Measurements from ENCODE around the gene VPS51. TPM values are rescaled to one million over a fixed set of nuclear protein-coding genes. Genes with fewer than 3 reads are reported as not detected.

VPS51 gene
- total RNA-seq, 1 experiment from 2014 or later = 113 TPM

DNA sequence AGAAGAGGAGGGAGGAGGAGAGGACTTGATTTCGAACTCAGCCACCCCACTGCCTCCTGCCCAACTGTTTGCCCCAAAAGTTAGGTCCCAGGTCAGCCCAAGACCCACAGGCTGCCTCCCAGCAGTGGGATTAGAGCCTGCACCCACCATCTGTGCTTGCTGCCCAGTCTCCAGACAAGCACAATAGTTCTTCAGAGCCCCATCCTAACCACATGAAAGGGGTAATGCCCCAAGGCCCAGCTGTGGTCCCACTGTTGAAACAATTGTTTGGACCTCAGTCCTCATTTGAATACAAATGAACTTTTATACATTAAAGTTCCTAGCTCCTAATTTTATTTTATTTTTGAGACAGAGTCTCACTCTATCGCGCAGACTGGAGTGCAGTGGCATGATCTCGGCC, 5.4 kb upstream of the VPS51 start:
- H3K4me1 ChIP-seq (replicated peaks; ENCODE audit: insufficient read depth) = peaks cover 3% of the 10 kb centered on the region
- no peaks in the 10 kb centered on the region for H3K9me2 ChIP-seq (ENCODE audit: insufficient read depth)
- no peak overlapping the region for H2AFZ ChIP-seq
- H3K79me2 ChIP-seq (ENCODE audit: low read depth) = peaks cover 6% of the 10 kb centered on the region; the same call in 1 of the 2 replicates
- no peaks in the 10 kb centered on the region for H4K20me1 ChIP-seq (ENCODE audit: insufficient read depth)
- no peak overlapping the region for H3K27ac ChIP-seq
- no peak for DNase-seq
- ChIA-PET POLR2A (ENCODE audit: unreplicated experiment) (no interaction called here), CTCF (no interaction called here)
- peaks cover 7% of the 10 kb centered on the region; the same call in 1 of the 2 replicates for H3K36me3 ChIP-seq (ENCODE audit: low read depth)
- H3K27me3 ChIP-seq (ENCODE audit: insufficient read depth, low read depth) = no peaks in the 10 kb centered on the region
- no peaks in the 10 kb centered on the region for H3K9me3 ChIP-seq (ENCODE audit: insufficient read depth, low read depth)
- no TSS peak for BruUV-seq (replicated peaks)
- TF ChIP-seq, protein P1, sequence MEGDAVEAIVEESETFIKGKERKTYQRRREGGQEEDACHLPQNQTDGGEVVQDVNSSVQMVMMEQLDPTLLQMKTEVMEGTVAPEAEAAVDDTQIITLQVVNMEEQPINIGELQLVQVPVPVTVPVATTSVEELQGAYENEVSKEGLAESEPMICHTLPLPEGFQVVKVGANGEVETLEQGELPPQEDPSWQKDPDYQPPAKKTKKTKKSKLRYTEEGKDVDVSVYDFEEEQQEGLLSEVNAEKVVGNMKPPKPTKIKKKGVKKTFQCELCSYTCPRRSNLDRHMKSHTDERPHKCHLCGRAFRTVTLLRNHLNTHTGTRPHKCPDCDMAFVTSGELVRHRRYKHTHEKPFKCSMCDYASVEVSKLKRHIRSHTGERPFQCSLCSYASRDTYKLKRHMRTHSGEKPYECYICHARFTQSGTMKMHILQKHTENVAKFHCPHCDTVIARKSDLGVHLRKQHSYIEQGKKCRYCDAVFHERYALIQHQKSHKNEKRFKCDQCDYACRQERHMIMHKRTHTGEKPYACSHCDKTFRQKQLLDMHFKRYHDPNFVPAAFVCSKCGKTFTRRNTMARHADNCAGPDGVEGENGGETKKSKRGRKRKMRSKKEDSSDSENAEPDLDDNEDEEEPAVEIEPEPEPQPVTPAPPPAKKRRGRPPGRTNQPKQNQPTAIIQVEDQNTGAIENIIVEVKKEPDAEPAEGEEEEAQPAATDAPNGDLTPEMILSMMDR (conservative IDR thresholded peaks at IDR 0.05) = no peak
- no peak for TF ChIP-seq EZH2 (IDR thresholded peaks at IDR 0.05; ENCODE audit: low read depth)
- H3K4me2 ChIP-seq = no peak overlapping the region
- intact Hi-C loops (cut with micrococcal nuclease; ENCODE audit: unreplicated experiment) = no loop called here
- H3F3A ChIP-seq (ENCODE audit: insufficient read depth, low read depth) = peaks cover 34% of the 10 kb centered on the region; the same call in 1 of the 2 replicates
- H3K4me3 ChIP-seq = no peak overlapping the region

DNA sequence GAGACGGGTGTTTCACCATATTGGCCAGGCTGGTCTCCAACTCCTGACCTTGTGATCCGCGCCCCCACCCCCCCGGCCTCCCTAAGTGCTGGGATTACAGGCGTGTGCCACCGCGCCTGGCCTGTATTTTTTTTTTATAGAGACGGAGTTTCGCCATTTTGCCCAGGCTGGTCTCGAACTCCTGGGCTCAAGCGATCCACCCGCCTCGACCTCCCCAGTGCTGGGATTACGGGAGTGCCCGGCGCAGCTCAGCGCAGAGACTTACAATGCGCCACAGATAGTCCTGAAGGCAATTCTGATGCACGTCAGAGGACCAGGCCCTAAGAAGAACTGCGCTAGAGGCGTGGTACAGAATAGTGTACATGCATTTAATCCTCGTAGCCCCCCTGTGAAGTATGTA, 587 bp upstream of the VPS51 start:
- ChIA-PET POLR2A (ENCODE audit: unreplicated experiment) (no interaction called here), CTCF (interaction anchor here (1.1 kb wide), 1 partner anchor 18 kb away, joined by 3 read pairs; no protein-coding TSS in a partner anchor)
- Histone ChIP-seq H2AFZ (peak overlapping the region; percentile 87), H3K9me3 (ENCODE audit: insufficient read depth, low read depth) (no peaks in the 10 kb centered on the region), H4K20me1 (ENCODE audit: insufficient read depth) (no peaks in the 10 kb centered on the region), H3K27me3 (ENCODE audit: insufficient read depth, low read depth) (no peaks in the 10 kb centered on the region), H3K9me2 (ENCODE audit: insufficient read depth) (no peaks in the 10 kb centered on the region), H3K4me3 (peak overlapping the region; percentile 85; the same call in 1 of the 2 replicates), H3K36me3 (ENCODE audit: low read depth) (peaks cover 11% of the 10 kb centered on the region; the same call in 1 of the 2 replicates), H3K4me1 (replicated peaks; ENCODE audit: insufficient read depth) (peaks cover 14% of the 10 kb centered on the region), H3K27ac (no peak overlapping the region; the same call in 1 of the 2 replicates), H3K4me2 (peak overlapping the region; percentile 99), H3K79me2 (ENCODE audit: low read depth) (peaks cover 29% of the 10 kb centered on the region), H3F3A (ENCODE audit: insufficient read depth, low read depth) (peaks cover 32% of the 10 kb centered on the region)
- no TSS peak for BruUV-seq (replicated peaks)
- intact Hi-C loops (cut with micrococcal nuclease; ENCODE audit: unreplicated experiment) = loop anchor here (5.0 kb wide), 1 partner anchor 53 kb away; the partner anchor contains the start of gene SAC3D1
- TF ChIP-seq EZH2 (IDR thresholded peaks at IDR 0.05; ENCODE audit: low read depth) = no peak
- TF ChIP-seq, protein P1 (conservative IDR thresholded peaks at IDR 0.05) = no peak
- DNase-seq = no peak

DNA sequence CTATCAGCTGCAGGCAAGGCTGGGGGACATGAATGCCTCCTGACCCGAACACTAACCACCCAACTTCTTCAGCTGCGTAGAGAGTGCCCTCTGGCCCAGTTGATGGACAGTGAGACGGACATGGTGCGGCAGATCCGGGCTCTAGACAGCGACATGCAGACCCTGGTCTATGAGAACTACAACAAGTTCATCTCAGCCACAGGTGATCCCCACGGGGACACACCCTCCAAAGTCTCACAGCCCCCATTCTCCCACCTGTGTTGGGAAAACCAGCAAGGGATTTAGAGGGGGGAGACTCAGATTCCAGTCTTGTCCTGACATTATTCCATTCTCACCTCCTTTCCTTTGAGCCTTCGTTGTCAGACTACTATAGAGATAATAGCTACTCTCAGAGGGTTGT, 912 bp downstream of the VPS51 start:
- TSS peak; percentile 31 for BruUV-seq (replicated peaks)
- intact Hi-C loops (cut with micrococcal nuclease; ENCODE audit: unreplicated experiment) = loop anchor here (1.0 to 5.0 kb wide), 2 partner anchors 13 to 55 kb away; partner anchors contain the start of genes CDCA5, SAC3D1 and ZFPL1
- peak overlapping the region; percentile 99 for H3K4me2 ChIP-seq
- H3K36me3 ChIP-seq (ENCODE audit: low read depth) = peaks cover 11% of the 10 kb centered on the region; the same call in 1 of the 2 replicates
- TF ChIP-seq, protein P1 (conservative IDR thresholded peaks at IDR 0.05) = no peak
- TF ChIP-seq EZH2 (IDR thresholded peaks at IDR 0.05; ENCODE audit: low read depth) = no peak
- no peak overlapping the region for H3K27ac ChIP-seq
- peak overlapping the region; percentile 87; the same call in 1 of the 2 replicates for H2AFZ ChIP-seq
- ChIA-PET CTCF (interaction anchor here (0.6 to 0.7 kb wide), 2 partner anchors 181 to 252 kb away, joined by 3 to 12 read pairs; no protein-coding TSS in a partner anchor), POLR2A (ENCODE audit: unreplicated experiment) (interaction anchor here (0.5 to 0.7 kb wide), 4 partner anchors 12 to 195 kb away, joined by 3 to 20 read pairs (median 11); no protein-coding TSS in a partner anchor)
- H3K4me1 ChIP-seq (replicated peaks; ENCODE audit: insufficient read depth) = peaks cover 22% of the 10 kb centered on the region
- no peaks in the 10 kb centered on the region for H3K9me2 ChIP-seq (ENCODE audit: insufficient read depth)
- H3K27me3 ChIP-seq (ENCODE audit: insufficient read depth, low read depth) = no peaks in the 10 kb centered on the region
- DNase-seq = no peak
- H3K9me3 ChIP-seq (ENCODE audit: insufficient read depth, low read depth) = no peaks in the 10 kb centered on the region
- H3K4me3 ChIP-seq = peak overlapping the region; percentile 85
- peaks cover 46% of the 10 kb centered on the region for H3F3A ChIP-seq (ENCODE audit: insufficient read depth, low read depth)
- no peaks in the 10 kb centered on the region; the same call in 1 of the 2 replicates for H4K20me1 ChIP-seq (ENCODE audit: insufficient read depth)
- peaks cover 29% of the 10 kb centered on the region for H3K79me2 ChIP-seq (ENCODE audit: low read depth)
